Thyroid gland (tissue), 4 donors: Measurements from ENCODE around the gene ZNF821.

Experiments used
- CTCF ChIP-seq, 6 experiments: fragments of 200-600 bp in 3 of 6; fragments of 450-650 bp in 3 of 6; sonication (generic) in 3 of 6; IDR thresholded peaks; one replicate each; pipeline ENCODE4 v1.5.1; 2016 to 2019; ENCODE audit warnings: antibody characterized with exemption in 6 of 6, mild to moderate bottlenecking in 2 of 6, inconsistent platforms in 1 of 6, moderate library complexity in 1 of 6
- POLR2A ChIP-seq, 2 donors: fragments of 450-650 bp; IDR thresholded peaks; one replicate each; pipeline ENCODE4 v1.6.1; 2017; ENCODE audit warnings: antibody characterized with exemption in 2 of 2, mild to moderate bottlenecking in 2 of 2, moderate library complexity in 1 of 2

GRCh38 chr16:71873199-71873598 lies 10.8 kb downstream of the ZNF821 start:
- TF ChIP-seq POLR2A (IDR thresholded peaks at IDR 0.05) = no peak
- no peak for TF ChIP-seq CTCF (IDR thresholded peaks at IDR 0.05)
